ENCODE results near the gene PRRX2. TPM values are rescaled to one million over a fixed set of nuclear protein-coding genes. Genes with fewer than 3 reads are reported as not detected.

Gene PRRX2
- total RNA-seq, 2 donors from 2014 or later: 1.0 TPM; not detected in 1

DNA sequence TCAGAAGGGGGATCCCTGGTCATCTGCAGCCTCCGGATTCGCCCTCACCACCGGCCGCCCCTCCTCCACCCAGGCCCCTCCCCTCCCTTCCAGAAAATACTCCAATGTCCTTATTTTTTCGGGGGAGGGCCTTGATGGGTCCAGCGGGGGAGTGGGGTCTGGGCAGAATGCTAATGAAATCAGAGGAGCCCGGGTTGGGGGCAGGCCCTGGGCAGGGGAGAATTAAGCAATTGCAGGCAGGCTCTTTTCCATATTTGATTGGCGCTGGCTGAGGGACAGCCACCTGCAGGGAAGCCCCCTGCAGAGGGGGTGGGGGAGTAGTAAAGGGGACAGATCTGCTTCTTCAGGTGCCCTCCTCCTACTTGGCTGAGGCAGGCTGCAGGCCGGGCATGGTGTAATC is 21.3 kb downstream of the PRRX2 start:
- TF ChIP-seq POLR2A (IDR thresholded peaks at IDR 0.05): no peak
- TF ChIP-seq, protein P1, sequence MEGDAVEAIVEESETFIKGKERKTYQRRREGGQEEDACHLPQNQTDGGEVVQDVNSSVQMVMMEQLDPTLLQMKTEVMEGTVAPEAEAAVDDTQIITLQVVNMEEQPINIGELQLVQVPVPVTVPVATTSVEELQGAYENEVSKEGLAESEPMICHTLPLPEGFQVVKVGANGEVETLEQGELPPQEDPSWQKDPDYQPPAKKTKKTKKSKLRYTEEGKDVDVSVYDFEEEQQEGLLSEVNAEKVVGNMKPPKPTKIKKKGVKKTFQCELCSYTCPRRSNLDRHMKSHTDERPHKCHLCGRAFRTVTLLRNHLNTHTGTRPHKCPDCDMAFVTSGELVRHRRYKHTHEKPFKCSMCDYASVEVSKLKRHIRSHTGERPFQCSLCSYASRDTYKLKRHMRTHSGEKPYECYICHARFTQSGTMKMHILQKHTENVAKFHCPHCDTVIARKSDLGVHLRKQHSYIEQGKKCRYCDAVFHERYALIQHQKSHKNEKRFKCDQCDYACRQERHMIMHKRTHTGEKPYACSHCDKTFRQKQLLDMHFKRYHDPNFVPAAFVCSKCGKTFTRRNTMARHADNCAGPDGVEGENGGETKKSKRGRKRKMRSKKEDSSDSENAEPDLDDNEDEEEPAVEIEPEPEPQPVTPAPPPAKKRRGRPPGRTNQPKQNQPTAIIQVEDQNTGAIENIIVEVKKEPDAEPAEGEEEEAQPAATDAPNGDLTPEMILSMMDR (IDR thresholded peaks at IDR 0.05): no peak
- DNase-seq: no peak
- no peaks in the 10 kb centered on the region for H3K36me3 ChIP-seq (replicated peaks in 1 of 2; ENCODE audit: insufficient read depth in 1 of 2, low read depth in 2 of 2)
- H3K27me3 ChIP-seq: no peaks in the 10 kb centered on the region
- no peak overlapping the region for H3K4me3 ChIP-seq
- H3K4me1 ChIP-seq: no peaks in the 10 kb centered on the region
- H3K27ac ChIP-seq: no peak overlapping the region
- ATAC-seq: no peak
- WGBS, 2 donors: 44 to 46% methylated on average over 8 to 9 of the region's 9 CpGs
- no peaks in the 10 kb centered on the region for H3K9me3 ChIP-seq
- intact Hi-C loops (cut with DNase I): no loop called here

DNA sequence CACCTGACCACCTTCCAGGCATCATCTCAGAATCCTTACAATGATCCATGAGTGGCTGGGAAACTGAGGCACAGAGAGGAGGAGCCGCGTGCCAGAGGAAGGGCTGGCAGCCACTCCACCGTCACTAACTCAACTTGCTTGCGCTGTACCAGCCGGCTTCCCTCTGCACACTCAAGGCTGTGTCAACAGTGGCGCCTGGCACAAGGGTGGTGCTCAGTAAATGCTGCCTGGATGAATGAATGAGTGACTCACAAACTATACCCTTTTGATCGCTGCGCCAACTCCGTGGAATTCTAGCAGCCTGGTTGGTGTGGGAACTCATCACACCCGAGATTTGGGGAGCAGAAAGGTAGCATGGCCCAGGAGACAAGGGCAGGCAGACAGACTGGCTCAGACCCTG is 21.9 kb downstream of the PRRX2 start:
- no peaks in the 10 kb centered on the region for H3K4me1 ChIP-seq
- H3K36me3 ChIP-seq (replicated peaks in 1 of 2; ENCODE audit: insufficient read depth in 1 of 2, low read depth in 2 of 2): no peaks in the 10 kb centered on the region
- ATAC-seq (no peak), DNase-seq (no peak)
- H3K27ac ChIP-seq: no peak overlapping the region
- no peaks in the 10 kb centered on the region for H3K27me3 ChIP-seq
- 78 to 83% methylated on average over 6 to 10 of the region's 10 CpGs for WGBS, 2 donors
- no peak overlapping the region for H3K4me3 ChIP-seq
- TF ChIP-seq, protein P1 (IDR thresholded peaks at IDR 0.05): no peak
- TF ChIP-seq POLR2A (IDR thresholded peaks at IDR 0.05): no peak
- intact Hi-C loops (cut with DNase I): no loop called here
- no peaks in the 10 kb centered on the region for H3K9me3 ChIP-seq

DNA sequence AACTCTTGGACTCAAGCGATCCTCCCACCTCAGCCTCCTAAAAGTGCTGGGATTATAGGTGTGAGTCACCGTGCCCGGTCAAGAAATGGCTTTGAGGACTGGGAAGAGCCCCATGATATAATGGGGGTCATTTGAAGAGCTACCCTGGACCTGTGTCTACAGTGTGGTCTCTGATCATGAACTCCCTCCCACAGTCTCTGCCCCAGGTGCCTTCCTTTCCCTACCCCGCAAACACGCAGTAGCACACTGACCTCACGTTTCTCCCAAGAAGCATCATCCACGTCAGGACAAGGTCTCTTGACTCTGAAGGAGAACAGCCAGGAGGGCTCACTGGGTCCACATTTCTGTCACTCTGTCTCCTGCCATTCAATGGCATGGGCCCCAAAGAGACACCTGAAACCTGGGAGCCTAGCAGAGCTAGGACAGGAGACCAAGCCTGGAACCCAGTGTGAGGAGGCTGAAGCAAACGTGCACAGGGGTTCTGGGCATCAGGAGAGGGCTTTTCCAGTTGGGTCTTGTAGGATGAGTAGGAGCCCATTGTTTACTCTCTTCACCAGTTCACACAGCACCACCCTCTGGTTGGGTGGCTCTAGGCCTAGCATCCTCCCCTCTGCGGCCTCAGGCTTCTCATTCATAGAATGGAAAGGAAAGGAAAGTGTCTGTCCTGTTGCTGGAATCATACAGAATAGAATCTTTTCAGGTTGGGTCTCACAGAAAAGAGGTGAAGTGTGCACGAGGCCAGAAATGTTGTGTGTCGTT is 23.0 kb downstream of the PRRX2 start:
- WGBS, 2 donors: 76 to 83% methylated on average over 11 of the region's 11 CpGs
- DNase-seq (no peak), ATAC-seq (no peak)
- H3K36me3 ChIP-seq (replicated peaks in 1 of 2; ENCODE audit: insufficient read depth in 1 of 2, low read depth in 2 of 2): no peaks in the 10 kb centered on the region
- no peaks in the 10 kb centered on the region for H3K9me3 ChIP-seq
- H3K27ac ChIP-seq: no peak overlapping the region
- H3K4me3 ChIP-seq: no peak overlapping the region
- intact Hi-C loops (cut with DNase I): no loop called here
- H3K27me3 ChIP-seq: no peaks in the 10 kb centered on the region
- TF ChIP-seq, protein P1 (IDR thresholded peaks at IDR 0.05): no peak
- TF ChIP-seq POLR2A (IDR thresholded peaks at IDR 0.05): no peak
- H3K4me1 ChIP-seq: no peaks in the 10 kb centered on the region

DNA sequence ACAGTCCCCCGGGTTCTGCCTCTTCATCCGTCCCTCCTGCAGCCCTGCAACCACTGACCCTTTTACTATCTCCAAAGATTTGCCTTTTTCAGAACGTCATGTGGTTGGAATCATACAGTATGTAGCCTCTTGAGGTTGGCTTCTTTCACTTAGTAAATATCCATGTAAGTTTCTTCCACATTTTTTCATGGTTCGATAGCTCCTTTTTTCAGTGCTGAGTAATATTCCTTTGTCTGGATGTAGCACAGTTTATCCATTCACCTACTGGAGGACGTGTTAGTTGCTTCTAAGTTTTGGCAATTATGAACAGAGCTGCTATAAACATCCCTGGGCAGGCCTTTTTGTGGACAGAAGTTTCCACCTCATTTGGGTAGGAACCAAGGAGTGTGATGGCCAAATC is 27.1 kb downstream of the PRRX2 start:
- no peak for TF ChIP-seq POLR2A (IDR thresholded peaks at IDR 0.05)
- TF ChIP-seq, protein P1 (IDR thresholded peaks at IDR 0.05): no peak
- Histone ChIP-seq H3K27ac (no peak overlapping the region), H3K36me3 (replicated peaks in 1 of 2; ENCODE audit: insufficient read depth in 1 of 2, low read depth in 2 of 2) (no peaks in the 10 kb centered on the region), H3K27me3 (no peaks in the 10 kb centered on the region), H3K4me1 (peaks cover 8% of the 10 kb centered on the region), H3K9me3 (no peaks in the 10 kb centered on the region), H3K4me3 (no peak overlapping the region)
- no peak for DNase-seq
- 63 to 75% methylated on average over 5 of the region's 5 CpGs for WGBS, 2 donors
- intact Hi-C loops (cut with DNase I): no loop called here
- ATAC-seq: no peak

DNA sequence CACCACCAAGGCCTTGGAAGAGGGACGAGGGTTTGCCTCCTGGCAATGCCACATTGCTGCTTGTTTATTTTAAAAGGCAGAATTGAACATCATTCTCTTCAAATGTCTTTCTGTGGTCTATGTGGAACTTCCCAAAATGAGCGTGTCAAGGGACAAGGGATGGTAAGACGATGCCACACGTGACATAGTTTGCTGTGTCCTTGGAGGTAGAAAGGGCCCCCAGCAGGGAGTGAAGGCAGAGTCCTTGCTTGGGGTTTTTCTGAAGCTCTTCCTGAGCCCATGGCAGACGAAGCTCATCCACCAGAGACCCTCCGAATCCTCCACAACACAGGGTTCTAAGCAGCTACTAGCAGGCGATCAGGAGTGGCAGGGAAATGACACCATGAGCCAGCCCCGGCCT is 28.3 kb downstream of the PRRX2 start:
- no peaks in the 10 kb centered on the region for H3K27me3 ChIP-seq
- DNase-seq (no peak), ATAC-seq (no peak)
- H3K36me3 ChIP-seq (replicated peaks in 1 of 2; ENCODE audit: insufficient read depth in 1 of 2, low read depth in 2 of 2): no peaks in the 10 kb centered on the region
- H3K4me1 ChIP-seq: peaks cover 13% of the 10 kb centered on the region
- intact Hi-C loops (cut with DNase I): no loop called here
- H3K27ac ChIP-seq: no peak overlapping the region
- no peak overlapping the region for H3K4me3 ChIP-seq
- H3K9me3 ChIP-seq: no peaks in the 10 kb centered on the region
- WGBS, 2 donors: 56 to 60% methylated on average over 8 of the region's 8 CpGs
- TF ChIP-seq, protein P1 (IDR thresholded peaks at IDR 0.05): no peak
- no peak for TF ChIP-seq POLR2A (IDR thresholded peaks at IDR 0.05)
